ENCODE data around the gene CENPL.
"Not testable (repeated sequence)": the region's sequence is repeated elsewhere in the genome, so short reads cannot be mapped to it uniquely, and the experiment has no call there.

CENPL gene

DNA sequence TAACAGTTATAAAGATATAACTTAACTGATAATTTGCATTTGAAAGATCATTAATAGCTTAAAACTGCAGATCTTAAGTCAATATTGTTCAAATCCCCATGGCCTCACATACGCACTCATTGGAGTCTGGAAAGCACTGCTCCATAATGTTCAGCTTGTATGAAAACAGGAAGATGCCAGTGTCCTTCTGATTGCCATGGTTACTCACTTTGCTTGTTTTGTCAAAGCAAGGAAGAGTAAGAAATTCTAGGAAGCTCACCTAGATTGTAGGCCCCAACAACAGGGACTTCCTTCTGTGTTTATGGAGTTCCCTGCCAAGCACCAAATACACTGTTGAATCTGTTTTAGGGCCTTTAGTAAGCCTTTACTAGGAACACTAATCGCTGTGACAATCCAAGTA lies 32.2 kb upstream of the CENPL start:
- DNase-seq = no peak

- DNase-seq = no peak
Observed at GRCh38 chr1:173856014-173856413, 31.3 kb upstream of the CENPL start.

- no peak for DNase-seq
Observed at GRCh38 chr1:173853074-173853473, 28.4 kb upstream of the CENPL start.

DNA sequence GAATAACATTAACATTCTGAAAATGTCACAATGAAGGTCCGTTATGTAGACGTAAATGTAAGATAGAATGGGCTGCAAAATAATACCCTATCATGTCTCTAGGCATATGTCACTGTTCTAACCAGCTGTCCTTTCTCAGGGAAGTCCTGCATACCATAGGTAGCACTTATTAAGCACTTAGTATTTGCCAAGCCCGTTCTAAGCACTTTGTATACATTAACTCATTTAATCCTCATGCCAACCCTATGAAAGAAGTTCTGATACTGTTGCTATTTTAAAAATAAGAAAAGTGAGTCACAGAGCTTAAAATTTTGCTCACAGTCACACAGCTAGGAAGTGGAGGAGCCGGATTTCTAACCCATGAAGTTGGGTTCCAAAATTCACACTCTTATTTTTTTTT lies 27.4 kb upstream of the CENPL start:
- no peak for DNase-seq

- no peak for DNase-seq
Observed at GRCh38 chr1:173832748-173833147, 8.1 kb upstream of the CENPL start.

DNA sequence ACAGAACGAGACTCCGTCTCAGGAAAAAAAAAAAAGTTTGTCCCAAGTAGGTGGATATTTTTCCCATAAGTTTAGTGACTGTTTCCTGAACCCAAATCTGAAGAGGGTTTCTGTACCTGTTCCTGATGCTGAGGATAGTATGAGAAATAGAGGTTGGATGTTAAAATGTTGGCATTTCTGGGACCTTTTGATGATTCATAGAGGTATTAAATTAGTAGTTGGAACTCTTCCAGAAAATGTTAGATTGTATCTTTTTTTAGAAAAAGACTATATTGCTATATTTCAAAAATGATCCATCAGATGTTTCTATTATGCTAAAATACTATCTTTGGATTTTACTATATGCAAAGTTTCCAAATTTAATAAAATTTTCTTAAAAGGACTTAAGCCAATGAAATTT lies 2.9 kb upstream of the CENPL start:
- DNase-seq = no peak

DNA sequence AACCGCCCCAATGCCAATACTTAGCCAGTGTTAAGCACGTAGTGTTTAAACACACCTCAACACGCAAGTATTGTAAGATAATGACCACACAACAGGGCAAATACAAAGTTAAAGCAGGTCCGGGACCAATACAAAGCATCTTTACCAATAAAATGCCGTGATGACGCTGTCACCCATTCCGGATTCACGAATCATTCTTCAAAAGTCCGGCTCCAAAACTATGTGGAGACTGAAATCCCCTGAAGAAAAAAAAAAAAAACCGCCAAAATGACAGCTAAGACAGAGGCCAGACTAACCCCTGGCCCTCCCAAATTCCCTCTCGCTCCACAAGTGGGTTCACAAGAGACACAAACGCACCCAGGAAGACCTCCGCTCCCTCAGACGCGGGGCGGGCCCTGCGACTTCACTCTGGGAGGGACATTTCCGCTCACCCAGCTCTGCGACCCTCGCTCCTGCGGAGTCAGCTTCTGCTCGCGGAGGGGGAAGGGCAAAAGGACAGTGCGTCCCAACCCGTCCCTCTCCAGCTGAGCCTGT lies 835 bp downstream of the CENPL start:
- no peak for DNase-seq

DNA sequence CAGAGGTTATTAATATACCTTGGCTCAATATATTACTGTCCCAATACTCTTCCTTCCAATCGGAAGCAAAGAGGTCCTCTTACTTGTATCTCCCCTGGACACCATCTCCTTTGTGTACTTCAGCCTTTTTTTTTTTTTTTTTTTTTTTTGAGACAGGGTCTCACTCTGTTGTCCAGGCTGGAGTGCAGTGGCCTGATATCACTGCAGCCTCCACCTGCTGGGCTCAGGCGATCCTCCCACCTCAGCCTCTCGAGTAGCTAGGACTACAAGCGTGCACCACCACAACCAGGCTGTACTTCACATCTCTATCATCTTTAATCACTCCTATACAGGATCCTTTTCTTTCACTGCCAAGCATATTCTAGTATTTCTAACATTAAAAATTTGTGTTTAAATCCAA lies 3.0 kb downstream of the CENPL start:
- DNase-seq = no peak

GRCh38 chr1:173818459-173818858 lies 6.2 kb downstream of the CENPL start:
- DNase-seq = no peak

- not testable (repeated sequence) for DNase-seq
Observed at GRCh38 chr1:173813654-173814053, 11.0 kb downstream of the CENPL start.

DNA sequence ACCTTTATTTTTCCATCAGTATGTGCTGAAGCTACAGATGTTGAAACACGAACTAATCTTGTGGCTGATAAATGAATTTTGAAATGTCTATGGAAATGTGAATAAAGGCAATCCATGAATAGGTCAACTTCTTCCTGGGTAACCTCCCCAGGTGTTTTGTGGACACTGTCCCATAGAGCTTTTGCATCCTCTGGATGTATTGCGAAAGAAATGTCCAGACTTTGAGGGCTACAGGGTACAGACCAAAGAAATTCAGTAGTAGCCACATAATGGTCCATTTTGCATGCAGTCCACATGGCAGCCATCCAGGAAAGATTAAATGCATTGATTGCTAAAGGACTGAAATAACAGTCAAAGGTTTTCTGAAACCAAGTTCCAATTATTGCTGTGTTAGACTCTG lies 21.7 kb downstream of the CENPL start:
- DNase-seq = no peak

DNA sequence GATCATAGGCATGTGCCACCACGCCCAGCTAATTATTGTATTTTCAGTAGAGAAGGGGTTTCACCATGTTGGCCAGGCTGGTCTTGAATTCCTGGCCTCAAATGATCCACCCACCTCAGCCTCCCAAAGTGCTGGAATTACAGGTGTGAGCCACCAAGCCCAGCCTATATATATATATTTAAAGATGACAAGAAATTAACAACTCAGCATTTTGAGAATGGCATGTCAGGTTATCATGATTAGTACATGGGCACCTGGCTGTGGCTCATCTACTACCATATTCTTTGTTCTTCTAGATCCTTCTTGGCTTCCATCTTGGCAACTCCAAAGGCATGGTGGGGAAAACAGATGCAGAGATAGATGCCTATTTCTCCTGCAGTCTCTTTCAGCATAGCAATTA lies 24.7 kb downstream of the CENPL start:
- not testable (repeated sequence) for DNase-seq

DNA sequence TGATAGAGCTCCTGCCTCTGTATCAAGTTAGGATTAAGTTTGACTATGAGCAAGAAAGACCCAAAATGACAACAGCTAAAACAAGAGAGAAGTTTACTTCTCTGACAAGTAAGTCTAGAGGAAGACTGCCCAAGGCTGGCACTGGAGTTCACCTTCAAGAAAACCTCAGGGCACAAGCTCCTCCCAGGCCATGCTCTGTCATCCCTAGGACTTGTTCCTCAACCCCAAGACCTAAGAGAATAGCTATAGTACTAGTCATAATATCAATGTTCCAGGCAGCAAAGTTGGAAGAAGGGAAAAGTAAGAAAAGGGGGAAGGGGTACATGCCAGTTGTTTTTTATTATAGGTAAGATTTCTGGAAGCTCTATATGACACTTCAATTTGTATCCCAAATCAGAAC lies 26.6 kb downstream of the CENPL start:
- DNase-seq = no peak

DNA sequence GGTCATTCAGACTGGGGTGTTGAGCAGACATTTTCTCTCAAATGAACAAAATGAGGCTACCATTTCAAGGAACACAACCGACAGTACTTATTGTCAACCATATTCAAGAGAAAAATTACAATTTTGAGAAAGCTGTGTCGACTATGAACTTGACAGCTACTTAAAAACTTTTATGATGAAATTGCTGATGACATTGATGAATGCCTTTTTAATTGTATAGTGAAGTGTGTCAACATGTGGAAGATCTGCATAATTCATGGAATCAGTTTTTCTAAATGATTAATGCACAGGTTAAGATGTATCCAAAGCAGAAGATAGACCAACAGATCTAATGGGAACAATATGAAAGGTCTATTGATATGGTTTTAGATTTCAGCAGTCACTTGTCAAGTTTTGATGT lies 34.8 kb downstream of the CENPL start:
- no peak for DNase-seq

DNA sequence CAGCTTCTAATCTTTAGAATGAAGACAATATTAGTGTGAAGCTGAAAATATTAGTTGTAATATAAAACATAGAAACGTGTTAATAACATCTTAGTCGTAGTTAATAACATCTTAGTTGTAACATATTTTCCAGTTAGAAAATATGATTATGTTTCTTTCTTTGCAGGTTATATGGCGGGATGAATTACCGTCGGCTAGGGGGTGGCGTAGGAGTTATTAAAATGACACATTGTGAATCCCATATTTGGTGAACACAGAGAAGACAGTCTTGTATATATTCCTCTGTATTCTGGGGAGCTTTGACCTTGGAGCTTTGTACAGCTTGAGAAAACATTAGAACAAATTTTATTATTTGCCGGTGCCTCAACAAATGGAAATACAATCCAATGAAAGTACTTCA lies 39.7 kb downstream of the CENPL start:
- no peak for DNase-seq

DNA sequence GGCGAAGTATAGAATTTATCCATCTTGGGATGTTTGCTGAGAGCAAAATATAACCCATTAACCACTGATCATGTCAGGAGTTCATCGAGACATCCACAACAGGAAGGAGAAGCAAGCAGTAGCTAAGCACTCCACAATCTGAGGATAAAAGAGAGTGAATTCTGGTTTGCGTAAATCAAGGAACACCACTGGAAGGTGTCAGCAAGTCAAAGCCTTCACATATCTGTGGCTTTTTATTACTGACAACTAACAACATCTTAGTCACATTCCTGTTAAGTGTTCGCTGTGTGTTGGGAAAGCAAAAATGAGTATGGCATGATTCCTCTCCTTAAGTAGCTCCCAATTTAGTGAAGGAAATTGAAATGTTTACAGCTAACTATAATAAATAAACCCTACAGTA lies 44.7 kb downstream of the CENPL start:
- no peak for DNase-seq

DNA sequence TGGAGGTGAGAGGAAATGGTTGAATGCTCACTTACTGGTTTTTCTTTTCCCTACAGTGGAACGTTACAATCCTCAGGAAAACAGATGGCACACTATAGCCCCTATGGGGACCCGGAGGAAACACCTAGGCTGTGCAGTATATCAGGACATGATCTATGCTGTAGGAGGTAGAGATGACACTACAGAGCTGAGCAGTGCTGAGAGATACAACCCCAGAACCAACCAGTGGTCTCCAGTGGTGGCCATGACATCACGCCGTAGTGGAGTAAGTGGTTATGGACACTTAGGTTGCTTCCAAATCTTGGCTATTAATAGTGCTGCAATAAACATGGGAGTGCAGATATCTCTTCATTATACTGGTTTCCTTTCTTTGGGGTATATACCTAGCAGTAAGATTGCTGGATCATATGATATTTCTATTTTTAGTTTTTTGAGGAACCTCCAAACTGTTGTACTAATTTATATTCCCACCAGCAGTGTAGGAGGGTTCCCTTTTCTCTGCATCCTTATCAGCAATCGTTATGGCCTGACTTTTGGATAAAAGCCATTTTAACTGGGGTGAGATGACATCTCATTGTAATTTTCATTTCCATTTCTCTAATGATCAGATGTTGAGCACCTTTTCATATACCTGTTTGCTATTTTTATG lies 49.0 kb downstream of the CENPL start:
- no peak for DNase-seq

DNA sequence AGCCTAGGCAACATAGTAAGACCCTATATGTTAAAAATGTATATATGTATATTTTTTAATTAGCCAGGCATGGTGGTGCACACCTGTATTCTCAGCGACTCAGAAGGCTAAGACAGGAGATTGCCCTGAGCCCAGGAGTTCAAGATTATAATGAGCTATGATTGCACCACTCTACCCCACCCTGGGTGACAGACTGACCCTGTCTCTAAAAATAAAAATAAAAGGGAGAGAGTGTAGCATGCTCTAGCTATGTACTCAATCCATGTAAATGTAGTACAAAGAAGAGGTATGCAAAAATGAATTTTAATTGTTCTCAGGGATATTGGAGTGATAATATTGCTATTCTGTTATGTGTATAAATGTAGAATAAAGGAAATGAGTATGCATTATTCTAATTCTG lies 53.1 kb downstream of the CENPL start:
- DNase-seq = no peak

DNA sequence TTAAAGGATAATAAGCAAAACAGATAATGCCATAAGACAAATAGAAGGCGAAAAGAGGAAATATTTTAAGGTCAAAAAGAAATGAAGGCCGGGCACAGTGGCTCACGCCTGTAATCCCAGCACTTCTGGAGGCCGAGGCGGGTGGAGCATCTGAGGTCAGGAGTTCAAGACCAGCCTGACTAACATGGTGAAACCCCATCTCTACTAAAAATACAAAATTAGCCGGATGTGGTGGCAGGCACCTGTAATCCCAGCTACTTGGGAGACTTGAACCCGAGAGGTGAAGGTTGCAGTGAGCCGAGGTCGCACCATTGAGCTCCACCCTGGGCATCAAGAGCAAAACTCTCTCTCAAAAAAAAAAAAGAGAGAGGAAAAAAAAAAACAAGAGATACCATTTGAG lies 54.4 kb downstream of the CENPL start:
- DNase-seq = not testable (repeated sequence)

GRCh38 chr1:173768827-173769226 lies 55.9 kb downstream of the CENPL start:
- no peak for DNase-seq

DNA sequence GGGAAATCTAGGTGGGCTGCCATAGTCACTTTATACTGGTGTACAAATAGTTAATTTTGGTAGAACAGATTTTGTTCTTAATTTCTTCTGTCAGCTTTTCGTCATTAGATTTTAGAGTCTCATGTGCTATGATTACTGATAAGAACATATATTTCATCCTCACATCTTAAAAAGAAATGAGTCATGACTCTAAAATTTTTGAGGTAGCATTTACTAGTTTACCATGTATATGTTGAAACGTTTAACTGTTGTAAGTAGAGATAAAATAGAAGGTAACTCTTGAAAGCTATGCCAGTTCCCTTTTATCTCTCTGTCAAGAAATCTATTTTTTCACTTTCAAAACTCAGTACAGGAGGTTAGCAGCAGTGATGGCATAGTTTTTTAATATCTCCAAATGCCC lies 56.5 kb downstream of the CENPL start:
- DNase-seq = no peak

DNA sequence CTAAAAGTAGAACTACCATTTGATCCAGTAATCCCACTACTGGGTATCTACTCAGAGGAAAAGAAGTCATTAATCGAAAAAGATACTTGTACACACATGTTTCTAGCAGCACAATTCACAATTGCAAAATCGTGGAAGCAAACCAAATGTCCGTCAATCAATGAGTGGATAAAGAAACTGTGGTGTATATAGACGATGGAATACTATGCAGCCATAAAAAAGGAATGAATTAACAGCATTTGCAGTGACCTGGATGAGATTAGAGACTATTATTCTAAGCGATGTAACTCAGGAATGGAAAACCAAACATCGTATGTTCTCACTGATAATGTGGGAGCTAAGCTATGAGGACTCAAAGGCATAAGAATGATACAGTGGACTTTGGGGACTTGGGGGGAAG lies 60.4 kb downstream of the CENPL start:
- not testable (repeated sequence) for DNase-seq

- DNase-seq = no peak
Observed at GRCh38 chr1:173758980-173759379, 65.7 kb downstream of the CENPL start.

DNA sequence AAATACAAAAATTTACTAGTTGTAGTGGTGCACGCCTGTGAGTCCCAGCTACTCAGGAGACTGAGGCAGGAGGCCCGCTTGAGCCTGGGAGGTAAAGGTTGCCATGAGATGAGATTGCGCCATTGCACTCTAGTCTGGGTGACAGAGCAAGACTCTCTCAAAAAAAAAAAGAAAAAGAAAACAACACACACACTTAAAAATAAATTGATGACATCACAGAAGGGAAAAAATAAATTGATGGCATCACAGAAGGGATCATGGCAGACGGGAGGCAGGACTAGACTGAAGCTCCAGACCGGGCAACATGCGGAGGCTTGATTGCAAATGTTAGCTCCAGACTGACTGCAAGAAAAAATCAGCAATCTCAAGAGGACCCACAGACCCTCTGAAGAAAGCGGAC lies 66.6 kb downstream of the CENPL start:
- no peak for DNase-seq

DNA sequence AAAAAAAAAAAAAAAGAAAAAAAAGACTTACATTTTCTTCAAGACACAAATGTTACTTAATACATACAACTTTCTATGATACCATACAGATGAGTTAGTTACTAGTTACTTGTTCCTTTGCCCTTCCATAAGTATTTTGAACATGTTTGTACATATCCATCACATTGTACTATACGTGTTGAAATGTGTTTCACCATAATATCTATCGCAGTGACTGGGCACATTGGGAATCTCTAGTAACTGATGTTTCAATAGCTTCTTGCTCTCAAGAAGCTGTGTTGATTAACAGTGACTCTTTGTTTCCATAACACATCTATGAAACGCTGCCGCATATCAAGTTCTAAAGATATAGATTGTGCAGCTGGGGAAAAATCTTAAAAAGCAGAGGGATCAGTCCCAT lies 67.0 kb downstream of the CENPL start:
- DNase-seq = no peak

Measured in activated naive CD4-positive, alpha-beta T cell treated with anti-CD3 and anti-CD28 coated beads, Interleukin-2, amount 50 U/mL, for 16 hours (primary cell).